ENCODE results near the gene RNF5. TPM values are rescaled to one million over a fixed set of nuclear protein-coding genes. Genes with fewer than 3 reads are reported as not detected.

Gene RNF5
- total and polyA plus RNA-seq, 9 of the 15 experiments (the other 6 are each of a cell fraction or from before 2014, with no cell fraction given): 62.2 to 245 (median 129) TPM

DNA sequence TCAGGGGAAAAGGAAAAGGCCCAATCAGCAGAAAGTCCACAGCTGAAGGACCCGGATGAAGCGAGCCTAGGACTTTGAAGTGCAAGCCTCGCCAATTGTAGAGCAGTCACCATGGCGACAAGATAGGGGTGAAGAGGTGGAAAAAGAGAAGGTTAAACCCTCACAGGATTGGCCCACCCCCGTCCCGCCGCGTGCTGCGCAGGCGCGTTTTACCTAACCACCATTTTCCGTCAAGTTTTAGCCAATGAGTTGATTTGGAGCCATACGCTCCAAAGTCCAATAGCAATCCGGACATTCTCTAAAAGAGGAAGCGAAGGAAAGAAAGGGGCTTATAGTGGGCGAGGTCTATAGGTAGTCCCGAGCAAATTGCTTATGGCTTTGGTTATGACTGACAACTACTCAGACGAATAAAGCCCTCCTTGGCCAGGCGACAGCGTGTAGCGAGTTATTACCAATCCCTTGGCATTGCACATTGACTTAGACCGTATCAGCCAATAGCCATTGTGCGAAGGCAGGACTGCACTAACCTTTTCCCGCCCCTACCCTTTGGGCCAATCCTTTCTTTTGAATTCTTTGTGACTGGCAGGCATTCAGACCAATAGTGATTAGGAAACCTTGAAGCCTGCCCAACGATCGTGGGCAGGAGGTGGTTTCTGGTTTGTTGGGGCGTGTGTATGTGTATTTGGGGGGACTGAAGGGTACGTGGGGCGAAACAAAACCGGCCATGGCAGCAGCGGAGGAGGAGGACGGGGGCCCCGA is at the start of gene RNF5 (continued):
- TF ChIP-seq SRSF7 (optimal IDR thresholded peaks at IDR 0.05; ENCODE audit: low read depth, low read length): no peak
- TF ChIP-seq FUS (optimal IDR thresholded peaks at IDR 0.05; ENCODE audit: low read depth, low read length): no peak
- TF ChIP-seq ZNF165 (CRISPR knock-in tag; IDR thresholded peaks at IDR 0.05; ENCODE audit: borderline replicate concordance): no peak
- TF ChIP-seq CBX3 (IDR thresholded peaks at IDR 0.05; ENCODE audit: borderline replicate concordance in 1 of 2, low read length in 2 of 2): peak in 1 of 2 experiments; percentile 38; a peak in 1 of 3 replicates
- TF ChIP-seq GTF2F1 (IDR thresholded peaks at IDR 0.05; ENCODE audit: low read depth, low read length): no peak
- TF ChIP-seq GABPB2 (CRISPR knock-in tag; conservative IDR thresholded peaks at IDR 0.05): no peak
- TF ChIP-seq STAG1 (CRISPR knock-in tag; IDR thresholded peaks at IDR 0.05; ENCODE audit: borderline replicate concordance): no peak
- no peak for TF ChIP-seq SRF (CRISPR knock-in tag; IDR thresholded peaks at IDR 0.05)
- TF ChIP-seq ZNF41 (CRISPR knock-in tag; conservative IDR thresholded peaks at IDR 0.05): no peak
- TF ChIP-seq BDP1 (IDR thresholded peaks at IDR 0.05; ENCODE audit: insufficient read depth, insufficient read length): no peak
- TF ChIP-seq, protein P1, sequence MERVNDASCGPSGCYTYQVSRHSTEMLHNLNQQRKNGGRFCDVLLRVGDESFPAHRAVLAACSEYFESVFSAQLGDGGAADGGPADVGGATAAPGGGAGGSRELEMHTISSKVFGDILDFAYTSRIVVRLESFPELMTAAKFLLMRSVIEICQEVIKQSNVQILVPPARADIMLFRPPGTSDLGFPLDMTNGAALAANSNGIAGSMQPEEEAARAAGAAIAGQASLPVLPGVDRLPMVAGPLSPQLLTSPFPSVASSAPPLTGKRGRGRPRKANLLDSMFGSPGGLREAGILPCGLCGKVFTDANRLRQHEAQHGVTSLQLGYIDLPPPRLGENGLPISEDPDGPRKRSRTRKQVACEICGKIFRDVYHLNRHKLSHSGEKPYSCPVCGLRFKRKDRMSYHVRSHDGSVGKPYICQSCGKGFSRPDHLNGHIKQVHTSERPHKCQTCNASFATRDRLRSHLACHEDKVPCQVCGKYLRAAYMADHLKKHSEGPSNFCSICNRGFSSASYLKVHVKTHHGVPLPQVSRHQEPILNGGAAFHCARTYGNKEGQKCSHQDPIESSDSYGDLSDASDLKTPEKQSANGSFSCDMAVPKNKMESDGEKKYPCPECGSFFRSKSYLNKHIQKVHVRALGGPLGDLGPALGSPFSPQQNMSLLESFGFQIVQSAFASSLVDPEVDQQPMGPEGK (CRISPR knock-in tag; IDR thresholded peaks at IDR 0.05; ENCODE audit: borderline replicate concordance): no peak
- peak; percentile 54 for TF ChIP-seq LEF1 (IDR thresholded peaks at IDR 0.05)
- TF ChIP-seq PHF8 (IDR thresholded peaks at IDR 0.05; ENCODE audit: borderline replicate concordance, low read length): peak; percentile 62; the same call in 1 of the 2 replicates
- TF ChIP-seq KLF6 (CRISPR knock-in tag; IDR thresholded peaks at IDR 0.05; ENCODE audit: borderline replicate concordance): no peak
- TF ChIP-seq ZNF785 (CRISPR knock-in tag; IDR thresholded peaks at IDR 0.05): no peak
- TF ChIP-seq C11orf30 (IDR thresholded peaks at IDR 0.05; ENCODE audit: low read depth): peak; percentile 100
- TF ChIP-seq ZNF780A (CRISPR knock-in tag; IDR thresholded peaks at IDR 0.05): no peak
- TF ChIP-seq POLR2B (IDR thresholded peaks at IDR 0.05; ENCODE audit: low read depth, partially characterized antibody): peak; percentile 62
- peak; percentile 87; the same call in 1 of the 2 replicates for TF ChIP-seq ZNF766 (CRISPR knock-in tag; conservative IDR thresholded peaks at IDR 0.05)
- TF ChIP-seq POLR2AphosphoS5 (IDR thresholded peaks at IDR 0.05; ENCODE audit: control insufficient read depth, insufficient read depth, low read depth, low read length): no peak
- no peak for TF ChIP-seq ZNF668 (CRISPR knock-in tag; IDR thresholded peaks at IDR 0.05)
- no peak for TF ChIP-seq CREBBP (IDR thresholded peaks at IDR 0.05; ENCODE audit: low read depth, low read length)
- no peak for TF ChIP-seq JUNB (CRISPR knock-in tag; conservative IDR thresholded peaks at IDR 0.05)
- TF ChIP-seq, protein P2, sequence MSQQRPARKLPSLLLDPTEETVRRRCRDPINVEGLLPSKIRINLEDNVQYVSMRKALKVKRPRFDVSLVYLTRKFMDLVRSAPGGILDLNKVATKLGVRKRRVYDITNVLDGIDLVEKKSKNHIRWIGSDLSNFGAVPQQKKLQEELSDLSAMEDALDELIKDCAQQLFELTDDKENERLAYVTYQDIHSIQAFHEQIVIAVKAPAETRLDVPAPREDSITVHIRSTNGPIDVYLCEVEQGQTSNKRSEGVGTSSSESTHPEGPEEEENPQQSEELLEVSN (IDR thresholded peaks at IDR 0.05; ENCODE audit: borderline replicate concordance in 1 of 2, extremely low read depth in 1 of 2, insufficient read depth in 1 of 2, insufficient read length in 1 of 2, low read depth in 1 of 2, low read length in 1 of 2, poor library complexity in 1 of 2, severe bottlenecking in 1 of 2): peak; percentile 77 to 83
- TF ChIP-seq ZNF324 (CRISPR knock-in tag; IDR thresholded peaks at IDR 0.05): no peak
- TF ChIP-seq PURB (CRISPR knock-in tag; IDR thresholded peaks at IDR 0.05; ENCODE audit: low read depth): no peak

Measured in K562 (cell line).